GM19324 (cell line): ENCODE measurements around the gene SLC25A42.

Source experiments
- ATAC-seq: cut with Tn5 transposase; IDR thresholded peaks from one replicate; pipeline ENCODE4 v1.9.1; 2021; ENCODE audit warnings: mild to moderate bottlenecking, moderate library complexity; ENCODE audit not compliant: unreplicated experiment, low FRiP score

SLC25A42 gene

DNA sequence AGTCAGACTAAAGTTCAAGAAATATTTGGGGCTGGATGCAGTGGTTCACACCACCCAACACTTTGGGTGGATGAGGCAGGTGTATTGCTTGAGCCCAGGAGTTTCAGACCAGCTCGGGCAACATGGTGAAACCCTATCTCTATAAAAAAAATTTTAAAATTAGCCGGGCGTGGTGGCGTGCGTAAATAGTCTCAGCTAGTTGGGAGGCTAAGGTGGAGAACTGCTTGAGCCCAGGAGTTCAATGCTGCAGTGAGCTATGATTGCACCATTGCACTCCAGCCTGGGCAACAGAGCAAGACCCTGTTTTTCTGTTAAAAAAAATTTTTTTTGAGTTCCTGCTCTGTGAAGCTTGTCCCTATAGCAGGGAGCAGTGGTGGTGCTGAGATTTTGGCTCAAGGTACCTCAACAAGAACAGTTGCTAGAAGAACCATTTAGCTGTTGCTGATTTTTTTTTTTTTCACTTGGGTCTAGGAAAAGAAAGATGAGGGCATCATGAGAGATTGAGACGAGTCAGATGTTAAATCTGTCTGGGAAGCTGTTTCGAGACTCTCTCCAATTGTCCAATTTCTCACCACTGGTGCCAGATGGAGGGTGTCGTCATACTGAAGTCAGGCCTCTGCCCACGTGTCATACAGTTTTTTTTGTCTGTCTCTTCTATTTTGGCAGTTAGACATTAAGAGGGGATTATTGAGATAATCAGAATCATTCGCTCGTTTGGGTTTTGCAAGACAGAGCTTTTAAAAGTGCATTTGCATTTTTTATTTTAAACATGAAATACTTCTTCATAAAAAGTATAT is 3.7 kb downstream of the SLC25A42 start:
- no peak for ATAC-seq

DNA sequence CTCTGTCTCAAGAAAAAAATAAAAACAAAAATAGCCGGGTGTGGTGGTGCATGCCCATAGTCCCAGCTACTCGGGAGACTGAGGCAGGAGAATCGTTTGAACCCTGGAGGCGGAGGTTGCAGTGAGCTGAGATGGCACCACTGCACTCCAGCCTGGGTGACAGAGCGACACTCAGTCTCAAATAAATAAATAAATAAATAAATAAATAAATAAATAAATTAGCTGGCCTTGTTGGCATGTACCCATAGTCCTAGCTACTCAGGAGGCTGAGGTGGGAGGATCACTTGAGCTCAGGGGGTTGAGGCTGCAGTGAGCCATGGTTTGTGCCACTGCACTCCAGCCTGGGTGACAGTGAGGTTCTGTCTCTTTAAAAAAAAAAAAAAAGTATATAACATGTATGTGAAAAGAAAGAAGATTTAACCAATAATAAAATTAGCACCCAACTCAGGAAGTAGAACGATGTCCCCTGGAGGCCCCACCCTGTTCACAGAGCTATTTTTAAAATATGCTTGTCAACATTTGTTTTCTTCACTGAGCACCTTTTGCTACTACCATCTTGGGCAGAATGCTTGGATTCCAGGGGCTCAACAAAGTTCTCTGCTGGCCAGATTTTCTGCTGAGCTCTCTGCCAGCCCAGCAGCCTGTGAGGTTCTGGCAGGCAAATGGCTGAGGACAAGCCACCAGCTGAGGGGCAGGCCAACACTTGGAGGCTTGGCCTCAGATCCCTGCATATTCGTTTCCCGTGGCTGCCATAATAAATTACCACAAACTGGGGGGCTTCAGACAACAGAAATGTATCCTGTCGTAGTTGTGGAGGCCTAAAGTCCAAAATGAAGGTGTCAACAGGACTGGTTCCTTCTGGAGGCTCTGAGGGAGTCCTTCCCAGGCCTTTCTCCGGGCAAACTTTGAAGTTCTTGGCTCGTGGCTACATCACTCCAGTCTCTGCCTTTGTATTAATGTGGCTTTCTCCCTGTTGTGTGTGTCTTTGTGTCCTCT is 5.2 kb downstream of the SLC25A42 start:
- no peak for ATAC-seq

DNA sequence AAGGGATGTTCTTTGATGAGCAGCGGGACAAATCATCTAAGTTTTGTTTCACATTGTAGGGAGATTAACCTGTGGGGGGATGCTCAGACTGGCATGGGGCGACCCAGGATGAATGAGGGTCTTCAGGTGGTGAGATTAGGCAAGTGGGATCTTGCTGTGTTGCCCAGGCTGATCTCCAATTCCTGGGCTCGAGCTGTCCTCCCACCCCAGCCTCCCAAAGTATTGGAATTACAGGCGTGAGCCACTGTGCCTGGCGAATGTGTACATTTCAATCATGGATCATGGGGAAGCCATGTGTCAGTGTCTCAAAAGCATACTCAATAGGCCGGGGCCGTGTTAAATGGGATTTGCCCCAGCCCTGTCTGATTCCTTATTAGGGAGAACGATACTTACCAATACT is 8.1 kb downstream of the SLC25A42 start:
- no peak for ATAC-seq

DNA sequence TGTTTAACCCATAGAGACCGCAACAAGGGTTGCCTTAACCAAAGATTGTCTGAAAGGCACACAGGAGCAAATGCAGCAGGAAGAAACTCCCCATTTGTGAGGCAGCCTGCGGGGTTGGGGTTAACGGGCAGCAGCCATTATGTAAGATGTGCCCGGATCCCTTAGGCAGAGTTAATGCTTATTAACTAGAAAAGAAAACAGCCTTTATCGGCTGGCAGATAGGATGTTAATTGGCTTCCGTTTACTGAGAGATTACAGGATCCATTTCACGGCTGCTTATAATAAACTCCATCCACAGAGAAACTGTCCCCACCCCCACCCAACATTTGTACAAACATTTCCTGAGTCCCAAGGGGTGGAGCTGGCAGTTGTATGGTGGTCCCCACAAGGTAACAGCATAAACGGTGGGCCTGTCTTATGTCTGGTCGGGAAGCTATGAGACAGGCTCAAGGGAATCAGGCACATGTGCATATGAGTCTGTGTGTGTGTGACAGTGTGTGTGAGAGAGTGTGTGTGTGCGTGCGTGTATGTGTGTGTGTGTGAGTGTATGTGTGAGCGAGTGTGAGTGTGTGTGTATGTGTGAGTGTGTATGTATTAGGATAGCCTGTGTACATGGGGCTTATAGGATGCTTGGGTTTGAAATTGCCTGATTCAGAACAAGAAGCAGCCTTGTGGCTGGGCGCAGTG is 10.5 kb downstream of the SLC25A42 start:
- no peak for ATAC-seq

DNA sequence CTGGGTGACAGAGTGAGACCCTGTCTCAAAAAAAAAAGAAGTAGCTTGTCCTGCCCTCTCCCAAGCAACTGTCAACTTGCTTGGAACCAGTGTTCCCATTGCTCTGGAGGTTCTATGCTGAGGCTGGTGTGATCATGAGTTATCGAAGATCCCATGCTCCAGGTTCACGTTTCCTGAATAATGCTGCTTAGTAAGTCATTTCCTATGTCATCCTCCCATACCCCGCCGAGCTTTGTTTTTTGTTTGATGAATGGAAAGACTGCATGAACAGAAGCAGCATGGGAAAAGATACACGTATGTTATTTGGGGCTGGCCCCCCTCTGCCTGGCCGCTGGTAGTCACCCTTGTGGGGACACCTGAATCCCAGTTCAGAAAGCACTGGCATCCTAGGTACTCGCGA is 11.3 kb downstream of the SLC25A42 start:
- ATAC-seq: no peak

DNA sequence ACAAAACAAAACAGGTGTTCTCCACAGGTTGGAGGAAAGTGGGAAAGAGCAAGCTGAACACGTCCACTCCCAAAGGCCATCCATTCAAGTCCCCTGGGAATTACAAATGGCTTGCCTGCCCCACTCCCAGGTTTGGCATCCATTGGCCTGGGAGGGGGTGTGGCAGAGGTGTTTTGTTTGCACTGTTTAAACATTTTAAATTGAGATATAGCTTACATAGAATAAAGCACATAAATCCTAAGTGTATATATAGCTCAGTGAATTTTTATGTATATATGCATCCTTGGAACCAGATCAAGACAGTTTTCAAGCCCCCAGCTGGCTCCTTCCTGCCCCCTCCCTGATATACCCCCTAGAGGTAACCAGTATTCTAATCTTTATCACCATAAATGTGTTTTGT is 12.7 kb downstream of the SLC25A42 start:
- ATAC-seq: no peak

DNA sequence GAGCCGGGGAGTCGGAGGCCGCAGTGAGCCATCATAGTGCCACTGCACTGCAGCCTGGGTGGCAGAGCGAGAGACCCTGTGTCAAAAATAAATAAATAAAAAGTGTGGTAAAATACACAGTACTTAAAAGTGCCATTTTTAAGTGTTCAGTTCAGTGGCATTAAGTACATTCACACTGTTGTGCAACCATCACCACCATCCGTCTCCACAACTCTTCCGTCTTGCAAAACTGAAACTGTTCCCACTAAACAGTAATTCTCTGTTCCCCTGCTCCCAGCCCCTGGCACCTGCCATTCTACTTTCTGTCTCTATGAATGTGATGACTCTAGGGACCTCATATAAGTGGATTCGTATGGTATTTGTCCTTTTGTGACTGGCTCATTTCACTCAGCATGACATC is 13.3 kb downstream of the SLC25A42 start:
- ATAC-seq: no peak

DNA sequence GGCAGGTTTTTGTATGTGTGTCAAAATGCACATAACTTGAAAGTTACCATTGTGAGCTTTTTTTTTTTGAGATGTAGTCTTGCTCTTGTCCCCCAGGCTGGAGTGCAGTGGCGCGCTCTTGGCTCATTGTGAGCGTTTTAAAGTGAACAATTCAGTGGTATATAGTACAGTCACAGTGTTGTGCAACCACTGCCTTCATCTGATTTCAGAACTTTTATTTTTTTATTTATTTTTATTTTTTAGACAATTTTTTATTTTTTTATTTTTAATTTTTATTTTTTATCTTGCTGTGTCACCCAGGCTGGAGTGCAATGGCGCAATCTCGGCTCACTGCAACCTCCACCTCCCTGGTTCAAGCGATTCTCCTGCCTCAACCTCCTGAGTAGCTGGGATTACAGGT is 15.0 kb downstream of the SLC25A42 start:
- no peak for ATAC-seq

DNA sequence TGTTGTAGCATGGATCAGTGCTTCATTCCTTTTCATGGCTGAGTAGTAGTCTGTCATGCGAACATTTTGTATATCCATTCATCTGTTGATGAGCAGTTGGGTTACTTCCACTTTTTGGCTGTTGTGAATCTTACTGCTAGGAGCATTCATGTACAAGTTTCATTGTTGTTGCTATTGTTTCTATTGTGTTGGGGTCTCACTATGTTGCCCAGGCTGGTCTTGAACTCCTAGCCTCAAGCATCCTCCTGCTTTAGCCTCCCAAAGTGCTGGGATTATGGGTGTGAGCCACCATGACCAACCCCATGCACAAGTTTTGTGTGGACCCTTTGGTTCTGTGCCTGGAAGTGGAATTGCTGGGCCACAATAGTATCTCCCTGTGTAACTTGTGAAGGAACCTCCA is 15.8 kb downstream of the SLC25A42 start:
- no peak for ATAC-seq

DNA sequence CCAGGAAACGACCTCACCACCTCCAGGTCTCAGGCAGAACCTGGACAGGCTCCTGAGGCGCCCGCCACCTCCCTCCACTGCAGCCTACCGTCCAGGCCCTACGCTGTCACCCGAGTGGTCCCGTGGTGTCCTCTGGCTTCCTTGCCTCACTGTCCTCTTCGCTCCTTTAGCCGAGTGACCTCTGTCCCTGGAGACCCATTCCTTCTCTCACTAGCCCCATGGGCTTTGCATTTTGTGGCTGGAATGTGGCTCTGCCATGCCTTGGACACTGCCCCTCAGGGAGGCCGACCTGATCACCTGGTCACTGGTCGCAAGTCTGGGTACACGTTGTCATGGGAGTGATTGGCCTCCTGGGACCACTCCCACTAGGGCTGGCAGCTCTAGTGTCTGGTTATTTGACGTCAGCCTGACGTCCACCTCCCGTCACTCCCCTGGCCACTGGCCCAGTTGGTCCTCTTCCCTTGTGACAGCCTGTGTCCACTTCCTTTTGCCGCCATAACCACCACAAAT is 17.9 kb downstream of the SLC25A42 start:
- no peak for ATAC-seq

DNA sequence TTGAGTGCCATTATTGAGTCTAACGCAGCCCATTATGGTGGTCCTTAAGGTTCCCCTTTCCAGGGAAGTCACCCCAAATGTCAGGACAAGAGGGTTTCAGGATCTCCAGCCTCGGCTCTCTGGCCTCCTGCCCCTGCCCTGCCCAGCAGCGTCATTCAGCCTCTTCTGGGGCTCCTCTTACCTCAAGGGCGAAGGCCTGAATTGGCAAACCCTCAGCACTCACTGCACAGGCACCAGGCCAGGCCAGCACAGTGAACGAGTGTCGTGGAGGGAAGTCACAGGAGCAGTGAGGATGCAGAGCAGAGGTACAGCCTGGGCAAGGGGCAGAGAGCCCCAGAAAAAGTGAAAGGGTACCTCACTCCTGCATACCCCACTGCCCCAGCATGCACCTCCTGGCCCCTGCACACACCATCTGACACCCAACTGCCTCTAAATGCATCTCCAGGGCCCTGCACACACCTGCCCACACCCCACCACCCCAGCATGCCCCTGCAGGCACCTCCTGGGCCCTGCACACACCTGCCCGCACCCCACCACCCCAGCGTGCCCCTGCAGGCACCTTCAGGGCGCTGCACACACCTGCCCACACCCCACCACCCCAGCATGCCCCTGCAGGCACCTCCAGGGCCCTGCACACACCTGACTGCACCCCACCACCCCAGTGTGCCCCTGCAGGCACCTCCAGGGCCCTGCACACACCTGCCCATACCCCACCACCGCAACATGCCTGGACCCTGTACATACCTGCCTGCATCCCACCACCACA is 19.8 kb downstream of the SLC25A42 start:
- ATAC-seq: no peak

DNA sequence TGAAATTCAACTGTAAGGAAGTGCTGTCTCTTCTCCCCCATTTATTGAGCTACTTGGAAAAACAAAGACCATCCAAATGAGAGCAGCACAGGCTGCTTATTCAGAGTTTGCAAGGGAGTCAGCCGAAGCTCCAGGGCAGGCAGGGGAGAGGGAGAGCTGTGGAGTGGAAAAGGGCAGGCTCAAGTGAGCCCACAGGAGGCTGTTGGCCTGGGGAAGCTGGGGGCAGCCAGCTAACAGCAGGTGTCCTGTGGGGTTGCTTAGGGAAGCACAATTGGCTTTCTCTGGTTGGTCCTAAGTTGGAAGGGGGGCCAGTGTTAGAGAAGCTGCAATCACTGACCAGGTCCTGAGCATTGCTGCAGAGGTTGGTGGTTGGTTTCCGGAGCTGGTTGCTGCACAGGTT is 23.9 kb downstream of the SLC25A42 start:
- no peak for ATAC-seq

DNA sequence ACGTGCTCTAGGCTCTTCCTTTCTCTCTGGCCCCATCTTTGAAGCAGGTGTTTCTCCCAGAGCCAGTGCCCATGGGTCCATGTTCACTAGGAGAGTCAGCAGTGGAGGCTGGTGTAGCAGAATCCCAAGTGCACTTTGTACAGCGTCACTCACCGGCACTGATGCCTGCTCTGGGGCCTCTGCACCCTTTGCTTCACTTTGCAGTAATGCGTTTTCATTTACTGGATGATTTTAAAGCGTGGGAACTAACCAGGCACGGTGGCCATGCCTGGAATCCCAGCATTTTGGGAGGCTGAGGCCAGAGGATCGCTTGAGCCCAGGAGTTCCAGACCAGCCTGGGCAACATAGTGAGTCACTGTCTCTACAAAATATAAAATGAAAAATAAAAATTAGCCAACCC is 30.7 kb downstream of the SLC25A42 start:
- ATAC-seq: no peak

DNA sequence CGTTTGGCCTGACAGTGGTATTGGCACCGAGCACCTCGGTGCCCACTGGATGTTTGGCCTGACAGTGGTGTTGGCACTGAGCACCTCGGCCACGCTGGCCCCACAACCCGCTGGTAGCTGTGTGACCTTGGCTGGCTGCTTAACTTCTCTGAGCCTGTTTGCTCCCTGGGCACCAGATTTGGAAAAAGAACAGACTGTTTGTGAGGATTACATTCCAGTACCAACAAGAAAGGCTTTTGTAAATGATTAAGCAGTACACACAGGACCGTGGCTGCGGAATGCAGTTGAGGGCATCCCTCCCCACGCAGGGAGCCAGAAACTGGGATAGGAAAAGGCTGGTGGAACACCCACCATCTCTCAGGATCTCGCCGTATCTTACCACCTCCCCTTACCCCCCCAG is 31.9 kb downstream of the SLC25A42 start:
- no peak for ATAC-seq

DNA sequence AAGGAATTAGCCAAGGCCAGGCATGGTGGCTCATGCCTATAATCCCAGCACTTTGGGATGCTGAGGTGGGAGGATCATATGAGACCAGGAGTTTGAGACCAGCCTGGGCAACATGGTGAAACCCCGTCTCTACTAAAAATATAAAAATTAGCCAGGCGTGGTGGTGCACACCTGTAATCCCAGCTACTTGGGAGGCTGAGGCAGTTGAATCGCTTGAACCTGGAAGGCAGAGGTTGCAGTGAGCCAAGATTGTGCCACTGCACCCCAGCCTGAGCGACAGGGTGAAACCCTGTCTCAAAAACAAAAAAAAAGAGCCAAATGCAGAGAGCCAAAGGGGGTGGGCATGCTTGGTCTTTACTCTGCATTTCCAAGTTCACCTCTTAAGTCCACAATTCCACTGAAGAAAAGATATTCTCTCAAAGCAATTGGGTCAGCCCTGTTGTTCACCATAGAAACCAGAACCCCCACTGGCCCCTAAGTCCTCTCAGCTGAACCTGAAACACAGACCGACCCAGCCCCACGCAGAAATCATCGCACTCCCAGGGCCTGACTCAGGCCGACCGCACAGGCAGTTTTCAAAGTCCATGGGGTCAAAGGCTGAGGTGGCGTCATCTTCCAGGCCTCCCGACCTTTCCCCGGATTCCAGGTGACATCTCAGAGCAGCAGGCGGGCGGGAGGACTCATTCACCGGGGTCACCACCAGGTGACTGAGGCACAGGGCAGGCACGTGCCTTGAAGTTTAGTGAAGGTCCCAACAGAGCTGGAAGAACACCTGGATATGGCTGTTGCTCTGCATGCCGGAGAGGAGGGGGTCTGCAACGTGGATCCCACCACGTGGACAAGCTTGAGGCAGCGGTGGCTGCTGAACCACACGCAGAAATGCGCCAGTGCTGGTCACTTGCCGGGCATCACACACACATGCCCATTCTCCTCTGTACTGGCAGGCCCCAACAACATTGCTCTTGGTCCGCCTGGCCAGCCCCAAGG is 33.1 kb downstream of the SLC25A42 start:
- ATAC-seq: no peak

DNA sequence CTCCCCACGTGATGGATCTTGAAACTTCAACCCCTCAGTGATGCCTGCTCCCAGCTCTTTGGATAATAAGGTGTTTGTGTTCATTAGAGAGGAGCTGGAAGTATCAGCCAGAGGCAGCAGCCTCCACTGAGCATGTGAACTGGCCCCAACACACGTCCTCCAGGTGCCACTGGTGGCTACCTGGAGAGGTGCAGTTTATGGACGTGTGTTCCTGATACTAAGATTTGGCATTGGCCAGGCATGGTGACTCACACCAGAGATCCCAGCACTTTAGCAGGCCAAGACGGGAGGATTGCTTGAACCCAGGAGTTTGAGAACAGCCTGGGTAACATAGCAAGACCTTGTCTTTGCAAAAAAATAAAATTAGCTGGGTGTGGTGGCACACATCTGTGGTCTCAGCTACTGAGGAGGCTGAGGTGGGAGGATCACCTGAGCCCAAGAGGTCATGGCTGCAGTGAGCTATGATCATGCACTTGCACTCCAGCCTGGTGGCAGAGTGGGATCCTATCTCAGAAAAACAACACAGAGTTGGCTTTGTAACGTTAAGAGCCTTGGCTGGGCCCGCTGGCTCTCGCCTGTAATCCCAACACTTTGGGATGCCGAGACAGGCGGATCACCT is 34.4 kb downstream of the SLC25A42 start:
- ATAC-seq: no peak

DNA sequence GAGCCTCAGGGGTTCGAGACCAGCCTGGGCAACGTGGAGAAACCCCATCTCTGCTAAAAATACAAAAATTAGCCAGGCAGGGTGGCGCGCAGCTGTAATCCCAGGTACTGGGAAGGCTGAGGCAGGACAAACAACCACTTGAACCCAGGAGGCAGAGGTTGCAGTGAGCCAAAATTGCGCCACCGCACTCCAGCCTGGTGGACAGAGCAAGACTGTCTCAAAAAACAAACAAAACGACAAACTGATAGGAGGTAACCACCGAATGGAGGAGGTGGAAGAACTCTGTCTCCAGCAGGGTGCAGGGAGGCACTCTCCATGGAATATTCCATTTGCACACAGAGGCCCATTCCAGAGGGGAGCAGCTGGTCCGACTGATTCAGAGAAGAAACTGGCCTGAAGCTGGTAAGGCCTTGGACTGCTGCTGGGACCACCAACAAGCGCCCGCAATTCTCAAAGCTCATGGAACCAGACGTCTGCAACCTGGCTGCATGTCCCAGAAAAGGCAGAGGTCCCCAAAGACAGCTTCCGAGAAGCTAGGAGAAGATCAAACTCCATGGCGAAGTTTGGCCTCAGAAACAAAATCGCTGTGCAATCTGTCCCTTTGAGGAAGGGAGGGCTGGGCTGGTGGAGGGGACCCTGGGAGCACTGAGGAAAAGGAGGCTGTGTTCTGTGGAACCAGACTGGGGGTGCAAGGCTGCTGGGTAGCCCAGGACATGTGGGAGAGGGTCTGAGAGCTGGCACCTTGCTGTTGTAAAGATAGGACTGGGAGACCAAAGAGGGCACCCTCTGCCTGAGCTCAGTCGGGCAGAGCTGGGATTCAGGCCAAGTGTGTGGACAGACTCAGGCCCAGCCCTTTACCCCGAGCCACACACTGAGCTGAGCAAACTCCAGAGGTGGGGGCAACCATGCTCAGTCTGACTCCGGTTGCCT is 35.2 kb downstream of the SLC25A42 start:
- no peak for ATAC-seq
